Subcutaneous abdominal adipose tissue (tissue), 5 donors: ENCODE measurements around the gene OR51D1.
A peak's percentile ranks its signal among the peaks of the same experiment; 100 is the strongest.

Source experiments
- H3K27ac ChIP-seq: one replicate; pipeline ENCODE4 v1.7.0; 2013; ENCODE audit warnings: low read depth, mild to moderate bottlenecking, inconsistent platforms, low read length, moderate library complexity
- H3K27me3 ChIP-seq, 5 donors: one replicate each; pipeline ENCODE4 v1.7.0; 2013; ENCODE audit warnings: low read length in 5 of 5, inconsistent platforms in 1 of 5; ENCODE audit not compliant: control insufficient read depth in 5 of 5, insufficient read depth in 4 of 5
- H3K36me3 ChIP-seq, 5 donors: one replicate each; pipeline ENCODE4 v1.7.0; 2013; ENCODE audit warnings: low read length in 5 of 5; ENCODE audit not compliant: control insufficient read depth in 5 of 5, insufficient read depth in 5 of 5
- H3K4me1 ChIP-seq, 5 donors: one replicate each; pipeline ENCODE4 v1.7.0; 2013; ENCODE audit warnings: low read length in 5 of 5, mild to moderate bottlenecking in 3 of 5, moderate library complexity in 1 of 5; ENCODE audit not compliant: control insufficient read depth in 5 of 5, insufficient read depth in 5 of 5
- H3K4me3 ChIP-seq, 5 donors: one replicate each; pipeline ENCODE4 v1.7.0; 2013; ENCODE audit warnings: low read length in 5 of 5, low read depth in 1 of 5
- H3K9ac ChIP-seq, 5 donors: one replicate each; pipeline ENCODE4 v1.7.0; 2013; ENCODE audit warnings: low read length in 5 of 5, mild to moderate bottlenecking in 4 of 5, moderate library complexity in 3 of 5
- H3K9me3 ChIP-seq, 5 donors: one replicate each; pipeline ENCODE4 v1.7.0; 2013; ENCODE audit warnings: low read length in 5 of 5; ENCODE audit not compliant: control insufficient read depth in 5 of 5
- donor health status: healthy.
- donor health status: healthy.
- donor health status: healthy.
- donor health status: healthy.
- donor health status: healthy.

OR51D1 gene

DNA sequence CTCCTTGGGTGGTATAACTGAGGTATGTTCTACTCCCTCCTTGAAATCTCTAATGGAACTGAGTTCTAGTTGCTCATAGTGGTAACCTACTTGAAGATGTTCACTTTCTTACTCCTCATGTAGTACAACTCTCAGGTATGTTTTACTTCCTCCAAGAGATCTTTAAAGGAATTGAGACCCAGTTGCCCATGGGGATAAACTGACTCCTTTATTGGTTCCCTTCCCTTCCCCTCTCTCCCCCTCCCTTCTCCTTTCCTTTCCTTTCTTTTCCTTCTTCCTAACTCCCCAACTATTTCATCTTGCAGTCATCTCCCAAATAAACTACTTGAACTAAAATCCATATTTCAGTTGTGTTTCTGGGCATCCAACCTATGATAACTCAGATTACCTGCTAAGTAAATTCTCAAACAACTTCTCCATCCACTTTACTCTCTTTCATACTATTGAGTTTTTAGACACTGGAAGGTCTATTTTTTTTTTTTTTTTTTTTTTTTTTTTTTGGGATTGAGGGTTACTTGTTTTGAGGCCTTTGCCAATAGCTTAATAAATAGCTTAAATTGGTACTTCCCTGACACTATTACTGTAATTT, 21.3 kb upstream of the OR51D1 start:
- Histone ChIP-seq H3K4me3 (no peak overlapping the region), H3K27me3 (peaks cover 0 to 7% (median 0%) of the 10 kb centered on the region in 5 donors), H3K4me1 (no peaks in the 10 kb centered on the region), H3K9me3 (no peaks in the 10 kb centered on the region), H3K36me3 (no peaks in the 10 kb centered on the region), H3K27ac (no peak overlapping the region), H3K9ac (no peak overlapping the region)

DNA sequence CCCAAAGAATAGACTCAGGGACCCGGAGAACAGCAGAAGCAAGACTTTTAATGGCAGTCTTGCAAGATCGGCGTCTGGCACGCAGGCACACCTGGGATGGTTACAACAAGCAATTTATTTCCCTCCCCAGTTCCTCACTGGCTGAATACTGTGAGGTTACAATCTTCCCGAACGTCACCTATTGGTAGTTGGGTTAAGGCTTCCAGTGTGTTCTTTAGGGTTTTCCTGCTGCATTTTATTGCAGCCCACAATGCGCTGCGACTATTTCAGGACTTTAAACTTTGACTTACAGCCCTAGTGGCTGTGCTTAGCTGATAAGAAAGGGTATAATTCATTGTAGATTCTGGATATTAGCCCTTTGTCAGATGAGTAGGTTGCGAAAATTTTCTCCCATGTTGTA, 17.8 kb upstream of the OR51D1 start:
- no peak overlapping the region for H3K4me3 ChIP-seq
- peaks cover 0 to 4% (median 0%) of the 10 kb centered on the region in 5 donors for H3K27me3 ChIP-seq
- H3K9me3 ChIP-seq = peaks cover 0 to 8% (median 0%) of the 10 kb centered on the region in 5 donors
- H3K27ac ChIP-seq = no peak overlapping the region
- H3K4me1 ChIP-seq = no peaks in the 10 kb centered on the region
- no peak overlapping the region for H3K9ac ChIP-seq
- H3K36me3 ChIP-seq = no peaks in the 10 kb centered on the region

DNA sequence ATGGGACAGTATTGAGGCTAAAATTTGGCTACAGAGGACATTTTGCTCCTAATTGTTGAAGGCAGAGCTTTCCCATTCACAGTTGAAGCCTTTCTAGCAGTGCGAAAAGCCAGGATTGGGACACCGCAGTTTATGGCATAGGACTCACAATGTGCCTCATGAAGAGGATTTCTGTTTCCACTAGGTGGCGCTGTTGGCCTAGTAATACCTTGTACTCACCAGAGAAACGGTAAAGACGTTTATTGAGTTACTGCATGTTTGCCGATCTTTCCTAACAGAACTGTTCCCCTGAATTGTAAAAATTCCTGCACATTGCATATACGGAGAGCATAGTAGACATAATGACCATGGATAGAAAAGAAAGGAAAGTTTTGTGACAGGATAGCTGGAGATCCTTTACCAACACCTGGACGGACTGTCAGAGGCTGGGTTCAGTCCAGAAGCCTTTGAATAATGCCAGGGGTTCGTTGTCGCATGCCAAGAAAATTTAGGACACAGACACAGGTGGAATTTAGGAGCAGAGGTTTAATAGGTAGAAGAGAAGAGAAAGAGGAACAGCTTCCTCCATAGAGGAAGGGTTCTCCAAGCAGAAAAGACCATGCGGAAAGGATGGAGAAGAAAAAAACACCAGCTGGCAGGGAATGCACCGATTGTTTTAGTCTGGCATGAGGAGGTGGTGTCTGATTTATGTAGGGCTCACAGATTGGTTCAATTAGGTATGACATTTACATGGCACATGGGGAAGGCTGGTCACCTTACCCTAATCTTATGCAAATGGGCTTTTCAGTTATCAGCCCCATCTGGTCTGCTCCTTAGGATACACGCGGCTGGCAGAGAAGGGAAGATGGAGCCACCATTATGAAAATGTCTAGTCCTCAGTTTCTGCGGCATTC, 10.8 kb upstream of the OR51D1 start:
- H3K9me3 ChIP-seq = peaks cover 6 to 24% (median 11%) of the 10 kb centered on the region in 5 donors
- H3K36me3 ChIP-seq = no peaks in the 10 kb centered on the region
- H3K4me1 ChIP-seq = no peaks in the 10 kb centered on the region
- peak overlapping the region in 1 of 5 donors; percentile 12 for H3K4me3 ChIP-seq
- H3K27ac ChIP-seq = no peak overlapping the region
- no peaks in the 10 kb centered on the region for H3K27me3 ChIP-seq
- no peak overlapping the region for H3K9ac ChIP-seq

DNA sequence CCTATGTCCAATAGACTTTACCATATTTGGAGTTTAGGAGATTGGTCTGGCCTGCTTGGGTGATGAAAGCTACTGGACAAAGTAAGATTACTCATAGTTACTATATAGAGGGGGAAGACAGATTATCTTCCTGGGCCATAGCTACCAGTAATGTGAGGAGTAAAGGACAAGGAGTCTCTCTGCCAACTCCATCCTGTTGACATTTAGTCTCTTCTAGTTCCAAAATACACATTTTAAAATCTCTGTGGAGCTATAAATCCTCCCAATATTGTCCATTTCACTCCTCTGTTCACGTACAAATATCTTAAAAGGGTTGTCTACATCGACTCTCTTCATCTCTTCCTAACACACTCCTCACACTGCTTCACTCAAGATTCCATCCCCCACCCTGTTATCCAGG, 1.1 kb upstream of the OR51D1 start:
- H3K36me3 ChIP-seq = no peaks in the 10 kb centered on the region
- H3K9me3 ChIP-seq = no peaks in the 10 kb centered on the region
- no peak overlapping the region for H3K9ac ChIP-seq
- H3K27ac ChIP-seq = no peak overlapping the region
- peaks cover 0 to 4% (median 0%) of the 10 kb centered on the region in 5 donors for H3K27me3 ChIP-seq
- peaks cover 0 to 14% (median 7%) of the 10 kb centered on the region in 5 donors for H3K4me1 ChIP-seq
- H3K4me3 ChIP-seq = no peak overlapping the region

DNA sequence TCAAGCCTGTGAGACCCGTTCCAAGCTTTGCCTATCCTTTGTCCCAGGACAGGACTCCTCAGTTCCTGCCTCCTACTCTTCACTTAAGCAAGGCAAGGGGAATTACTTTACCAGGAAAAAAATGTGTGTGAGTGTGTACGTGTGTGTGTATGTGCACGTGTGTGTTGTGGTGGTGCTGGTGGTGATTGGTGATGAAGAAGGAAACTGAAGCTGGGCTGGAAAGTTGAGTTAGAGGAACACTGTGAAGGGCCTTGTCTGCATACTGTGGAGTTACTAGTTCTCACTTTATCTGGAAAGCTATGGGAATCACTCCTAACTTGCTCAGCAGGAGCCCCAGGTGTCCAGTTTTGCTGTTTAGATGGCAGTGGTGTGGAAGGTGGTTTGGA, 378 bp downstream of the OR51D1 start:
- Histone ChIP-seq H3K4me3 (peak overlapping the region in 1 of 5 donors; percentile 58), H3K9ac (no peak overlapping the region), H3K9me3 (no peaks in the 10 kb centered on the region), H3K4me1 (peaks cover 0 to 27% (median 10%) of the 10 kb centered on the region in 5 donors), H3K27ac (no peak overlapping the region), H3K36me3 (no peaks in the 10 kb centered on the region), H3K27me3 (peaks cover 0 to 5% (median 0%) of the 10 kb centered on the region in 5 donors)

DNA sequence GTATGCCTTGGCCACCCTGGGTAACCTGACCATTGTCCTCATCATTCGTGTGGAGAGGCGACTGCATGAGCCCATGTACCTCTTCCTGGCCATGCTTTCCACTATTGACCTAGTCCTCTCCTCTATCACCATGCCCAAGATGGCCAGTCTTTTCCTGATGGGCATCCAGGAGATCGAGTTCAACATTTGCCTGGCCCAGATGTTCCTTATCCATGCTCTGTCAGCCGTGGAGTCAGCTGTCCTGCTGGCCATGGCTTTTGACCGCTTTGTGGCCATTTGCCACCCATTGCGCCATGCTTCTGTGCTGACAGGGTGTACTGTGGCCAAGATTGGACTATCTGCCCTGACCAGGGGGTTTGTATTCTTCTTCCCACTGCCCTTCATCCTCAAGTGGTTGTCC, 2.7 kb downstream of the OR51D1 start:
- H3K9ac ChIP-seq = no peak overlapping the region
- H3K4me3 ChIP-seq = no peak overlapping the region
- no peak overlapping the region for H3K27ac ChIP-seq
- peaks cover 0 to 8% (median 4%) of the 10 kb centered on the region in 5 donors for H3K27me3 ChIP-seq
- H3K36me3 ChIP-seq = no peaks in the 10 kb centered on the region
- H3K4me1 ChIP-seq = peaks cover 0 to 43% (median 11%) of the 10 kb centered on the region in 5 donors
- no peaks in the 10 kb centered on the region for H3K9me3 ChIP-seq

DNA sequence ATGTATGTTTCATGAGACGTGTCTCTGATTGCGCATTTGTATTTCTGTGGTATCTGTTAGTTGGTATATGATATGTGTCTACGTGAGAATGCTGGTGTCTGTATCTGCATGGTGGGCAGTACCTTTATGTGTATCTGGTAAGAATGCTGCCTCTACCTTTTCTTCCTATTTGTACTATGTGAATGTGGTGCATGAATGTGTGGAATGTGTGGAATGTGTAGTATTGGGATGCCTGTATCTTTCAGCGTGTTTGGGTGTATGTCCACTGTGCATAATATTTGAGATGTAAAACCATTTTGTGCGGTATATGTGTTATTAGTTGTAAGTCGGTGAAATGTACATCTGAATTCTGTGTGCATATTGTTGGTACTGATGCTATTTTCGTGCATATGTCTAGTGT, 4.2 kb downstream of the OR51D1 start:
- Histone ChIP-seq H3K4me1 (peaks cover 0 to 51% (median 11%) of the 10 kb centered on the region in 5 donors), H3K9me3 (no peaks in the 10 kb centered on the region), H3K27me3 (peaks cover 0 to 8% (median 4%) of the 10 kb centered on the region in 5 donors), H3K4me3 (no peak overlapping the region), H3K36me3 (no peaks in the 10 kb centered on the region), H3K9ac (no peak overlapping the region), H3K27ac (no peak overlapping the region)

DNA sequence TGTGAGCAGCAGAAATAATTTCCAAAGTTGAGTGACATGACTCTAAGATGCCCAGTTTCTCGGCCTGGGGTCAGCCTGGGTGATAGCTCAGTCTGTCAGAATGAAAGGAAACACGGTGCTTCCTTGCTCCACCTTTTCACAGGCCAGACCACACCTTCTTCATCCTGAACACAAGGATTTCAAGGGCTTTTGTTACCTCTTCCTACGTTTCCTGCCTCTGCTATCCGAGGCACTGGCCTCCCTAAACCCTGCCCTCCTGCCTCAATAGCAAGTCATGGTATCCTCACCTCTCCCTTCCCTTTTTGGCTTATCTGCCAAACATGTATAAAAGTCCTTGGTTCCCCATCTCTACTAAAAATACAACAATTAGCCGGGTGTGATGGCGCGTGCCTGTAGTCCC, 4.8 kb downstream of the OR51D1 start:
- no peaks in the 10 kb centered on the region for H3K36me3 ChIP-seq
- peaks cover 0 to 8% (median 4%) of the 10 kb centered on the region in 5 donors for H3K27me3 ChIP-seq
- H3K9me3 ChIP-seq = no peaks in the 10 kb centered on the region
- H3K27ac ChIP-seq = no peak overlapping the region
- H3K4me1 ChIP-seq = peaks cover 0 to 50% (median 9%) of the 10 kb centered on the region in 5 donors
- no peak overlapping the region for H3K4me3 ChIP-seq
- H3K9ac ChIP-seq = no peak overlapping the region

DNA sequence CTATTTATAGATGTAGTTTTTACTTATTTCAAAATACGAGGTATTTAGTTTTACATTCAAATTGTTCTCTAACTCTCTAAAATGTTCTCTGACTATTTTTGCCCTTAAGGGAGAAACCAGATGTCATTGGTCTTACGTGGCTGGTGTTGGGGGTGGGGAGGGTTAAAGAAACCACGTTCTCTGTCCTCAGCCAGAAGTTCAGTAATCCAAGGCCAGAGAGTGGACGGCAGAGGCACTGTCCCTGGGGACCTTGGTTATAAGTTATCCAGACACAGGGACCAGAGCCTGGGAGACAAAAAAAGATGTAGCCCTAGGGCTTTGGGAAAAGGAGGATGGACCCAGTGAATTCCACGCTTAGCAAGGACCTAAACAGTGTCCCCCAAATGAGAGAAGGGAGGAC, 5.8 kb downstream of the OR51D1 start:
- Histone ChIP-seq H3K9ac (peak overlapping the region in 1 of 5 donors; percentile 68), H3K4me1 (peaks cover 0 to 53% (median 12%) of the 10 kb centered on the region in 5 donors), H3K36me3 (no peaks in the 10 kb centered on the region), H3K4me3 (peak overlapping the region in 3 of 5 donors; percentile 52 to 67 (median 65)), H3K27ac (peak overlapping the region; percentile 61), H3K27me3 (peaks cover 0 to 8% (median 0%) of the 10 kb centered on the region in 5 donors), H3K9me3 (no peaks in the 10 kb centered on the region)

DNA sequence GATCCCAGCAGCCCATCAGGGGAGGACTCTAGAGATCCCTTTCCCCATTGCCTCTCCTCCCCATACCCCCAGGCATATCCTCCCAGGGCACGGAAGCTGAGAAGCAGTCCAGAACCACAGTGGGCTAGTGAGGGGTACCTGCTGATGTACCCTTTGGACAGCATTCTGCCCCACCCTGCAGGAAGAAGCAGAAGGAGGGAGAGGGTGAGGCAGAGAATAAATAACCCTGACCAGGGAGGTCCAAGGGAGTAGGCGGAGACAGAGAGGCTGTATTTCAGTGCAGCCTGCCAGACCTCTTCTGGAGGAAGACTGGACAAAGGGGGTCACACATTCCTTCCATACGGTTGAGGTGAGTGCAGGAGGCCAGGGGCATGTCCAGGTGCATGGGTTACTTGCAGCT, 6.4 kb downstream of the OR51D1 start, which contains the start of gene OR51E1:
OR51E1 (plus strand) TSS at position 301 of the 400 bp plus-strand sequence. CDS start 8,545 bp downstream, outside the sequence.
- Histone ChIP-seq H3K9ac (peak within 1 kb of the TSS in 2 of 5 donors; percentile 32 to 68), H3K9me3 (no peaks in the 10 kb centered on the region), H3K36me3 (no peaks in the 10 kb centered on the region), H3K27me3 (peaks cover 0 to 8% (median 0%) of the 10 kb centered on the region in 5 donors), H3K4me1 (peaks cover 0 to 58% (median 13%) of the 10 kb centered on the region in 5 donors), H3K27ac (peak within 1 kb of the TSS; percentile 61), H3K4me3 (peak within 1 kb of the TSS in 4 of 5 donors; percentile 52 to 67 (median 62))
